Loucy (cell line): ENCODE data around the gene PLEKHG5.
"Not testable (repeated sequence)": the region's sequence is repeated elsewhere in the genome, so short reads cannot be mapped to it uniquely, and the experiment has no call there.

Experiments used
- H2AFZ ChIP-seq: fragments of 200-600 bp; sonication (generic); 2 replicates; pipeline ENCODE4 v1.6.0; 2016; ENCODE audit warnings: antibody characterized with exemption, mild to moderate bottlenecking, low read length, moderate library complexity
- H3F3A ChIP-seq: fragments of 200-600 bp; 2 replicates; pipeline ENCODE4 v1.6.0; 2016; ENCODE audit warnings: antibody characterized with exemption, low read depth, mild to moderate bottlenecking
- H3K27me3 ChIP-seq: fragments of 200-600 bp; sonication (generic); 2 replicates; pipeline ENCODE4 v1.6.1; 2014; ENCODE audit warnings: low read length, mild to moderate bottlenecking; ENCODE audit not compliant: insufficient read depth, poor library complexity, severe bottlenecking
- H3K36me3 ChIP-seq: fragments of 200-600 bp; sonication (generic); 2 replicates; pipeline ENCODE4 v1.6.1; 2016; ENCODE audit warnings: low read length; ENCODE audit not compliant: insufficient read depth
- H3K4me1 ChIP-seq: fragments of 200-600 bp; sonication (generic); 2 replicates; pipeline ENCODE4 v1.5.1; 2014; ENCODE audit warnings: low read length, mild to moderate bottlenecking; ENCODE audit not compliant: insufficient read depth, poor library complexity, severe bottlenecking
- H3K4me2 ChIP-seq: fragments of 200-600 bp; sonication (generic); 2 replicates; pipeline ENCODE4 v1.6.0; 2014; ENCODE audit warnings: antibody characterized with exemption, low read length, low read depth, mild to moderate bottlenecking; ENCODE audit not compliant: poor library complexity, severe bottlenecking
- H3K4me3 ChIP-seq: fragments of 200-600 bp; sonication (generic); 2 replicates; pipeline ENCODE4 v1.5.1; 2014; ENCODE audit warnings: low read length, mild to moderate bottlenecking, mixed read lengths; ENCODE audit not compliant: poor library complexity, severe bottlenecking
- H3K79me2 ChIP-seq: fragments of 200-600 bp; sonication (generic); 2 replicates; pipeline ENCODE4 v1.6.1; 2014; ENCODE audit warnings: low read length; ENCODE audit not compliant: insufficient read depth
- H3K9ac ChIP-seq: fragments of 200-600 bp; sonication (generic); 2 replicates; pipeline ENCODE4 v1.6.0; 2014; ENCODE audit warnings: mild to moderate bottlenecking, low read depth, low read length, moderate library complexity; ENCODE audit not compliant: poor library complexity, severe bottlenecking
- H3K9me2 ChIP-seq: fragments of 200-600 bp; sonication (generic); replicated peaks from 2 replicates; pipeline ENCODE4 v1.6.1; 2016; ENCODE audit warnings: low read depth, low read length, mixed read lengths
- H3K9me3 ChIP-seq: fragments of 200-600 bp; sonication (generic); 2 replicates; pipeline ENCODE4 v1.6.1; 2014; ENCODE audit warnings: mild to moderate bottlenecking, antibody characterized with exemption, low read length, low read depth; ENCODE audit not compliant: insufficient read depth
- H4K20me1 ChIP-seq: fragments of 200-600 bp; sonication (generic); 2 replicates; pipeline ENCODE4 v1.6.0; 2014; ENCODE audit warnings: antibody characterized with exemption, low read length, mild to moderate bottlenecking; ENCODE audit not compliant: insufficient read depth, poor library complexity, severe bottlenecking
- CTCF ChIP-seq: fragments of 200-600 bp; sonication (generic); conservative IDR thresholded peaks from 2 replicates; pipeline ENCODE4 v1.5.1; 2014; ENCODE audit warnings: mild to moderate bottlenecking, antibody characterized with exemption, low read length
- EZH2phosphoT487 ChIP-seq: fragments of 200-600 bp; IDR thresholded peaks from 2 replicates; pipeline ENCODE4 v1.6.1; 2018; ENCODE audit warnings: antibody characterized with exemption, mild to moderate bottlenecking, moderate library complexity, borderline replicate concordance

Gene PLEKHG5

GRCh38 chr1:6447818-6448748 is 43.4 kb downstream of the PLEKHG5 start:
- H3K27me3 ChIP-seq, result no peaks in the 10 kb centered on the region
- H3K9me2 ChIP-seq, result no peaks in the 10 kb centered on the region
- no peaks in the 10 kb centered on the region for H4K20me1 ChIP-seq
- H3K36me3 ChIP-seq, result no peaks in the 10 kb centered on the region
- no peak overlapping the region for H3K9ac ChIP-seq
- peak overlapping the region; percentile 72 for H3K4me3 ChIP-seq
- H2AFZ ChIP-seq, result no peak overlapping the region
- H3K4me1 ChIP-seq, result no peaks in the 10 kb centered on the region
- H3F3A ChIP-seq, result no peaks in the 10 kb centered on the region
- TF ChIP-seq CTCF, result no peak
- no peak for TF ChIP-seq EZH2phosphoT487
- peak overlapping the region; percentile 68 for H3K4me2 ChIP-seq
- no peaks in the 10 kb centered on the region for H3K9me3 ChIP-seq
- H3K79me2 ChIP-seq, result no peaks in the 10 kb centered on the region

- Histone ChIP-seq H3F3A (no peaks in the 10 kb centered on the region), H3K27me3 (no peaks in the 10 kb centered on the region), H3K36me3 (no peaks in the 10 kb centered on the region), H3K9me3 (no peaks in the 10 kb centered on the region), H3K9me2 (no peaks in the 10 kb centered on the region), H3K4me3 (peak overlapping the region; percentile 72), H3K9ac (peak overlapping the region; percentile 62), H4K20me1 (no peaks in the 10 kb centered on the region), H3K4me1 (no peaks in the 10 kb centered on the region), H3K4me2 (peak overlapping the region; percentile 68), H3K79me2 (no peaks in the 10 kb centered on the region), H2AFZ (peak overlapping the region; percentile 83)
- no peak for TF ChIP-seq CTCF
- TF ChIP-seq EZH2phosphoT487, result no peak
Measured at GRCh38 chr1:6447016-6447817, 44.2 kb downstream of the PLEKHG5 start.

GRCh38 chr1:6446665-6447015 is 44.8 kb downstream of the PLEKHG5 start:
- peak overlapping the region; percentile 72 for H3K4me3 ChIP-seq
- no peaks in the 10 kb centered on the region for H3K9me3 ChIP-seq
- no peaks in the 10 kb centered on the region for H3K36me3 ChIP-seq
- H3K4me1 ChIP-seq, result no peaks in the 10 kb centered on the region
- peak overlapping the region; percentile 83 for H2AFZ ChIP-seq
- H3K9ac ChIP-seq, result peak overlapping the region; percentile 62
- H3K4me2 ChIP-seq, result peak overlapping the region; percentile 68
- no peak for TF ChIP-seq EZH2phosphoT487
- TF ChIP-seq CTCF, result no peak
- H3F3A ChIP-seq, result no peaks in the 10 kb centered on the region
- no peaks in the 10 kb centered on the region for H4K20me1 ChIP-seq
- H3K9me2 ChIP-seq, result no peaks in the 10 kb centered on the region
- H3K27me3 ChIP-seq, result no peaks in the 10 kb centered on the region
- H3K79me2 ChIP-seq, result no peaks in the 10 kb centered on the region

GRCh38 chr1:6445929-6446328 is 45.5 kb downstream of the PLEKHG5 start:
- not testable (repeated sequence) for H3K27me3 ChIP-seq, H3K79me2 ChIP-seq, H2AFZ ChIP-seq, H3K4me1 ChIP-seq, H3K4me2 ChIP-seq, H3K36me3 ChIP-seq, H3K9me2 ChIP-seq, H3F3A ChIP-seq, H3K9me3 ChIP-seq, H3K4me3 ChIP-seq, H4K20me1 ChIP-seq, H3K9ac ChIP-seq
